ENCODE data around the gene TMEM243.

Gene TMEM243

GRCh38 chr7:87146740-87147386, 72.7 kb downstream of the TMEM243 start:
- DNase-seq (ENCODE audit: low read depth): no peak
- TF ChIP-seq CTCF (IDR thresholded peaks at IDR 0.05; ENCODE audit: insufficient read depth, low read depth, low read length, missing control alignments): no peak
- H3K4me3 ChIP-seq (ENCODE audit: low read depth, low read length): no peak overlapping the region

Data from GM12865 (cell line).